Measurements from ENCODE around the gene CMTM6.
"Not testable (repeated sequence)": the region's sequence is repeated elsewhere in the genome, so short reads cannot be mapped to it uniquely, and the experiment has no call there.

GRCh38 chr3:32464726-32465125, 37.9 kb downstream of the CMTM6 start:
- TF ChIP-seq ZNF217 (IDR thresholded peaks at IDR 0.05); USF2 (IDR thresholded peaks at IDR 0.05; ENCODE audit: borderline replicate concordance, low read depth, low read length); JUNB (IDR thresholded peaks at IDR 0.05); POLR2AphosphoS5 (IDR thresholded peaks at IDR 0.05; ENCODE audit: low read length); CTCF (IDR thresholded peaks at IDR 0.05 in 2 of 3, conservative IDR thresholded peaks at IDR 0.05 in 1 of 3; ENCODE audit: control insufficient read depth in 2 of 3, extremely low read depth in 1 of 3, insufficient read depth in 1 of 3, low read depth in 3 of 3, low read length in 3 of 3); SMC3 (IDR thresholded peaks at IDR 0.05; ENCODE audit: borderline replicate concordance, low read length): not testable (repeated sequence)

Data from GM12878 (cell line).